ENCODE results near the gene RASGRP1.
A peak's percentile ranks its signal among the peaks of the same experiment; 100 is the strongest.

RASGRP1 gene

GRCh38 chr15:38536201-38536676, 28.4 kb downstream of the RASGRP1 start:
- DNase-seq (ENCODE audit: low spot score): peak; percentile 87
- peak; percentile 91 for FAIRE-seq

- no peak for FAIRE-seq
- no peak for DNase-seq (ENCODE audit: low spot score)
Observed at GRCh38 chr15:38535491-38536200, 29.0 kb downstream of the RASGRP1 start.

DNA sequence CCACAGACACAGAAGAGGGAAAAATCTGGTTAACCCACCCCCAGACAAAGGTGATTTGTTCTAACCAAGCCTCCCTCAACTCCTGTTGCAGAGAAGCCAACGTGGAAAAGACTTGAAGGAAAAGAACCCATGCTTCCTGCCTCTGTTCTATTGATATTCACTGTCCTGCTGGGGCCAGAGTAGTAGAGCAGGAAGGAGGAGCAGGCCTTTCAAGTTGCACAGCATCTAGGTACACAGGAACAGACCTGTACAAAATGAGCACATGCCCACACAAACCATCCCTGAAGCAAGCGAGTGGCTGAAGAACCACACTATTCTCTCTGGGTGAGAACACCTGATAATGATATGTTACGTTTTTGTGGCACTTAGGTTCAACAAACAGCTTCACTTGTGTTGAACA, 29.9 kb downstream of the RASGRP1 start:
- DNase-seq (ENCODE audit: low spot score) (no peak), FAIRE-seq (no peak)

GRCh38 chr15:38533926-38534325, 30.7 kb downstream of the RASGRP1 start:
- FAIRE-seq (no peak), DNase-seq (ENCODE audit: low spot score) (no peak)

DNA sequence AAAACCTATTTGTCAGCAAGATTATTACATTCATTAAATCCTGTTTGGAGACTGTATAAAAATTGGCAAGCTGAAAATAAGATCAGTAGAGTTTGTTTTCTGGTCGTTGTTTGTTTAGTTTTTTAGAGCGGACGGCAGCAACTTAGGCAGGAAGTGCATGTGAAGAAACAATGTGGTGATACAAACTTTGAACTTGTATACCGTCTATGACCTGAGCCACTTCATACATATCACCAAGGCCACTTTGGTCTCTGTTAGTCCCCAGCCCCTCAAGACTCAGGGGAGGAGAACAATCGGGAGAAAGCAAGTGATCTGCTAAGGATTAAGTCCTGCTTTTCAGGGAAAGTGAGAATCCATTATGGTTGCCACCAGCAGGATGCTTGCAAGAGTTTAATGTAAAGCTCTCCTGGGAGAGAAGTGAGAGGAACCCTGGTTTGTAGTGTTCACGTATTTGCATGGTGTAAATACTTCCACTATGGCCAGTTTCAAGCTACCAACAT, 31.1 kb downstream of the RASGRP1 start:
- no peak for DNase-seq (ENCODE audit: low spot score)
- no peak for FAIRE-seq

DNA sequence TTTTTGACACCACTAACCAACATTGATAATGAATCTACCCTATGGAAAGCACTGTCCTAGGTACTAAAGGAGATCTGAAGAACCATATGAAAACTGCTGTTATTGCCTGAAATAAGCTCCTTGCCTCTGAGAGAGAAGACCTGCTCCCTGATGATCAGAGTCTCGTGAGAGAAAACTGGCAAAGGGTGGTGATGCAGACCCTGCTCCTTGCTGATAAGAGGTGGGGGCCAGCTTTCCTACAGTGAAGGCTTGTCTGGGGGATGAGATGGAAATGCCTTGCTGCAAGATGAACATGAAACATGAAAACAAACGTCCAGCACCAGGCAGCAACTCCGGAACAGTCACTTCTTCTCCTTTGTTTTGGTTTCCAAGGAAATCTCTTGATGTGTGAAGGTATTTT, 31.9 kb downstream of the RASGRP1 start:
- no peak for DNase-seq (ENCODE audit: low spot score)
- no peak for FAIRE-seq

- DNase-seq (ENCODE audit: low spot score): peak; percentile 80
- FAIRE-seq: peak; percentile 88
Observed at GRCh38 chr15:38531509-38531908, 33.1 kb downstream of the RASGRP1 start.

GRCh38 chr15:38530113-38530512, 34.5 kb downstream of the RASGRP1 start:
- DNase-seq (ENCODE audit: low spot score): peak; percentile 74
- peak; percentile 63 for FAIRE-seq

GRCh38 chr15:38528294-38528693, 36.3 kb downstream of the RASGRP1 start:
- DNase-seq (ENCODE audit: low spot score) (peak; percentile 44), FAIRE-seq (peak; percentile 24)

- DNase-seq (ENCODE audit: low spot score) (no peak), FAIRE-seq (no peak)
Observed at GRCh38 chr15:38526158-38526557, 38.5 kb downstream of the RASGRP1 start.

DNA sequence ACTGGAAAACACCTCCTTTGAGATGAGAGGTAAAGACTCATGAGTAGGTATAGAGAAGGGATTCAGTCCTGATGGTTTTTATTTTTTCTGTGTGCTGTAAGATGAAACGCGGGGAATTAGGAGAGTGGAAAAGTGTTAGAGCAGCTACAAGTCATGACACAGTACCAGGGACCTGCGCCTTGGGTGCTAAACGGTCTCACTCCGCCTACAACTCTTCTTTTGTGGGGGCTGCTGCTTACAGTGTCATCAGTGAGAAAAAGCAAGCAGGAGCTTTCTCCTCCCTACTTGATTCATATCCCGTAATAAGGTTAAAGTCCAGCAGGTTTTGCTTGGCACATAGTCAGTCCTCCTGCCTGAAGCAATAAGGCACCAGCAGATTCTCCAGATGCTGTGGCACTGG, 39.1 kb downstream of the RASGRP1 start:
- FAIRE-seq (no peak), DNase-seq (ENCODE audit: low spot score) (no peak)

GRCh38 chr15:38524156-38524555, 40.5 kb downstream of the RASGRP1 start:
- DNase-seq (ENCODE audit: low spot score) (no peak), FAIRE-seq (no peak)

DNA sequence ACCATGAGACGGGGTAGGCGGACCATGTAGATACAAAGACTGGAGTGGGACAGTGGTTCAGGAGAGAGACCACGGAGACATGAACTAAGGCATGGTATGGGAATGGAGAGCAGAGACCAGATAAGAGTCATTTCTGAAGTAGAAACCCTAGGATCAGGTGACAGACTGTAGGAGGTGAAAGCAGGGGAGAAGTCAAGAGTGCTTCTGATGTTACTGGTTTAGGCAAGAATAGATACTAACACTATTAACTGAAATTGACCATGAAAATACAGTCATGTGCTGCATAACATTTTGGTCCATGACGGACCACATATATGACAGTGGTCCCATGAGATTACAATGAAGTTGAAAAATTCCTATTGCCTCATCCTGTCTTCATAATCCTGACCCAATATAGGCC, 41.7 kb downstream of the RASGRP1 start:
- no peak for DNase-seq (ENCODE audit: low spot score)
- no peak for FAIRE-seq

DNA sequence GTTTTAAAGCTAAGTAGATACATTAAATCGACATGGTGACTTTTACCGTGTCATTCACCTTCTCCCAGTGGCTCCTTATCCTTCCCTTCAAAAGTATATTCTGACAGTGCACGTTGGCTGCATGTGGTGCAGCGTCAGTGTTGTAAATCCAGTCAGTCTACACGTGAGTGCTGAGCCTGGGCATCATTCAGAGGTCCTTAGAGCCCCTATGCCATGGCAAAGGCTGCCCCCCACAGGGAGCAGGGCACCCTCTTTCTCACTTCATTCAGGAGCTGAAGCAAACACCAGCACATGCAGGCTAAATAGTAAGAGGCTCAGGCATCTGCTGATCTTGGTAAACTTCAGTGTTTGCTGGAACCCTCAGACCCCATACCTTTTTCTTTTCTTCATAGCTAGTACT, 43.3 kb downstream of the RASGRP1 start:
- no peak for FAIRE-seq
- no peak for DNase-seq (ENCODE audit: low spot score)

DNA sequence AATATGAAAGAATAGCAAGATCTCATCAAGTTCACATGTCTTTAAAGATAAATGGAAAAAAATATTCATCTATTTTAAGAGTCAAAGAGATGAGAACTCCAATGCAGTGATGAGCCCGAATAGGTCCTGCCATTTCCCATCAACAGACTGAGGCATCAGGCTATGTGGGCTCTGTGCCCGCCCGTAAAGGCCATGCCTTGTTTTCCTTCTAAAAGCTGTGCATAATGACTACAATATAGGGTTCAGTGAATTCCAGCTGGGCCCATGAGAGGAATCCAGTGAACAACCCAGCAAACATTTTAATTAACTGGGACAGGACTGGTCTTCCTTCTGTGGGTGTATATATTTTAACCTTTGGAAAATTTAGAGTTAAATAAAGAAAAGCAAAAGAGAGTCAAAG, 44.6 kb downstream of the RASGRP1 start:
- DNase-seq (ENCODE audit: low spot score) (no peak), FAIRE-seq (no peak)

DNA sequence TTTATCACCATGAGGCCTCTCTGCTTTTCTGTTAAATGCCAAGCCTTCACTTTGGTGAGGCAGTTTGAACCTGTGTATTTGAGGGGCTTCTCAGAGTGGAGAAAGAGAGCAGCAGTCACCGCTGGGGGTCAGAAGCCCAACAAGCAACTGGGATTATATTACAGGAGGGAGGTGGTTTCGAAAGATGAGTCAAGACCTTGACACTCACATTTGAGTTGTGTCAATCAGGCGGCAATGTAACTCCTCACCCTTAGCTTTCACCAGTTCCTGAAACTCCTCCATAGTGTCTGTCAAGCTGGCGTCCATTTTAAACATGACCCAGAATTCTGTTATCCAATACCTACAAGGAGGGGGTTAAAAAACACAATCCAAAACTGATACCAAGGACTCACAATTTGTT, 46.5 kb downstream of the RASGRP1 start:
- DNase-seq (ENCODE audit: low spot score) (no peak), FAIRE-seq (no peak)

DNA sequence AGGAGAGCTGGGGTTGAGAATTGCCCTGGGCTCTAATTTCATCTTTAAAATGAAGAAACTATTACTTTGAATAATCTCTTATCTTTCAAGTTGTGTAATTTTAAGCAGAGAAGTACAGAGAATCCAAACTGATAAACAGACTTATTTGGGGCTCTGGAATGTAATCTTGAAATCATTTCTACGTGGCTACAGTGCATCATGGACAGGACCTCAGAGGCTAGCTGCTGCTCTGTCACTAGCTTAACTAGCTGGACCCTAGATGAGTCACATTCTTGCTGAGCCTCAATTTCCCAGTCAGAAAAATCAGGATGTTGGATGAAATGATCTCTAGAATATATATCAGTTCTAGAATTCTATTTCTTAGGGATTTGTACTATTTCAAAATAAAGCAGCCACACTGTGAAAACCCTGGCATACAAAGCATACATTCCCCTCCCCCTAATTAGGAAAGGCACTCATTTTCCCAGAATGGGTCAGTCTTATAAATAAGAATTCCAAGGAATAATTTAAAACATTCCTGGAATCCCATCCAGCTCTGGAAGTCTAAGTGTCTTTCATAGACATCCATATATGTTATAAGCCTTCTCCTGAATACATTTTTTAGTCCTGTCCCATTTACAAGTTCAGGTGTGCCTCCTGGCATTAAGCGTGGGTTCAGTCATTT, 47.2 kb downstream of the RASGRP1 start:
- FAIRE-seq: no peak
- DNase-seq (ENCODE audit: low spot score): no peak

DNA sequence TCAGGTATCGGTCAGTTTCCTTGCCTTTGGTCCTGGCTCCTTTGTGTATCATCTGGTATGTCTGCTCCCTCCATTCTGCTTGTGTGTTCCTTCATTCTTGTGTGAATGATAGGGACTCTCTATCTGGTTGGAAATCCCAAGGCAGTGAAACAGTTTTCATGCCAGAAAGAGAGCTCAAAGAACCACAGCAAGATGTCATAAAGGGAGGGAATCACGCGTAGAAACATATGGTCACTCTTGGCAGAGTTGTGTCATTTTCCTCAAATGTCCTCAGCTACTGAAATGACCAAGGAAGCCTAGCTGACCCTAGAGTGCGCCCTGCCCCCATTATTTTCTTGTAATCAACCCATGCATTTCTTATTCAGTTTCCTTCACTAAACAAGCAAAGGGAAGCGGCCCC, 48.0 kb downstream of the RASGRP1 start:
- FAIRE-seq (no peak), DNase-seq (ENCODE audit: low spot score) (no peak)

DNA sequence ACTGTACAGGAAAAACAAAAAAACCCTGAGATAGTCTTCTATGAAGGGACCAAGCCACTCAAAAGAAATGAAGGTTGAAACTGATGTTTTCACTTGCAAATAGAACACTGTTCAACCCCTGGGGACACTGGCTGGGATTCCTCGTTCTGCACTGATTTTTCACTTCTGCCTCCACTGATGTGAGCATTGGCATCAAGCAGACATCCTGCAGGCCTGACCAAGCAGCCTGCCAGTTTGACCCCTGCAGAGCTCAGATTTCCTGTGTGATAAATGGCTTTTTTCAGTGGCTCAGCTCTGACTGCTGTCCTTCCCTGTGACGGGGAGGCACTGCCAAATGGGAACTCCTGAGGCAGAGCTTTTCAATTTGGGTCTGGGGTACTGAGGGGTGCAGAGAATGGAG, 50.0 kb downstream of the RASGRP1 start:
- FAIRE-seq (no peak), DNase-seq (ENCODE audit: low spot score) (no peak)

DNA sequence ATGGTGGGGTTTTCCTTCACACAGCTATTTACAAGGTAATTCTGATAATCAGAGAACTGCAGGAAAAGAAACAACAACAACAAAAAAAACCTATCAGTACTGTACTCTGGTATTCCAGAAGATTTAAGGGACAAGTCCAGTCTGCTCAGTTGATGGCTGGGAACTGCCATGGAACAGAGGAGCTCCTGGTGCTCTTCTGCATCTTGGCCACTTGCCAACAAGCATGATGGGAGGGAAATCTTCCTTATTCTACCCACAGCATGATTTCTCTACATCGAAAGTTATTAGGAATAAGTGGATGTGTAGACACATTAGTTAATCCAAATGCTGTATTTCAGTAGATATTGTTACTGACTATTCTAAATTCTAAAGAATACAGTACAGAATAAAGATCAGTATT, 51.7 kb downstream of the RASGRP1 start:
- no peak for FAIRE-seq
- DNase-seq (ENCODE audit: low spot score): no peak

DNA sequence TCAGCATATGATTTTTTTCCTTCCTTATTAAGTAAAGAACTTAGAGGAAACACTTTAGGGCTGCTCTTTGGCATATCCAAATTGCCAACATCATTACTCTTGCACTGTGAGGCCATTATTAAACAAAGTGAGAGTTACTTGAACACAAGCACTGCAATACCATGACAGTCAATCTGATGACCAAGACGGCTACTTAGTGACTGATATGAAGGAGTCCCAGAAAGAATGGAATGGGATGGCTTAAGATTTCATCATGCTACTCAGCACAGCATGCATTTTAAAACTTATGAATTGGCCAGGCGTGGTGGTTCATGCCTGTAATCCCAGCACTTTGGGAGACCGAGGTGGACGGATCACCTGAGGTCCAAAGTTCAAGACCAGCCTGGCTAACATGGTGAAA, 55.5 kb downstream of the RASGRP1 start:
- no peak for FAIRE-seq

DNA sequence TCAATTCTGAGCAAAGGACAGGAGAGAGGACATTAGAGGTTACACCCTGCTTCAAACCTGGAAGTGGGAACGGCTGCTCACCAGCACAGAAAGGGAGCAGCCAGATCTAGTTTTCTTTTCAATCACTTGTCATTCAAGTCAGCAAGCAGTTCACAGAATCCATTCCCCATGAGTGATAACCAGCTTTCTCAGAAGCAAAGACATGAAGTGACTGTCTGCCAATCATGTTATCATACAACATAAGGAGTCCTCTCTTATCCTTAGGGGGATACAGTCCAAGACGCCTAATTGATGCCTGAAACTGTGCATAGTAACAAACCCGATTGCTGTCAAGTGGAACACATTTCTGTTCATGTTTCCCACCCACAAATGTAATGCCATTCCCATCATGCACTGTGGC, 56.0 kb downstream of the RASGRP1 start:
- no peak for FAIRE-seq

More for the DNA sequence above, 55.5 kb downstream of the RASGRP1 start:
- no peak for DNase-seq (ENCODE audit: low spot score)

GRCh38 chr15:38507570-38507969, 57.0 kb downstream of the RASGRP1 start:
- DNase-seq (ENCODE audit: low spot score) (no peak), FAIRE-seq (no peak)

More for the DNA sequence above, 56.0 kb downstream of the RASGRP1 start:
- DNase-seq (ENCODE audit: low spot score): no peak
